ENCODE measurements around the gene TMED8.

Gene TMED8

DNA sequence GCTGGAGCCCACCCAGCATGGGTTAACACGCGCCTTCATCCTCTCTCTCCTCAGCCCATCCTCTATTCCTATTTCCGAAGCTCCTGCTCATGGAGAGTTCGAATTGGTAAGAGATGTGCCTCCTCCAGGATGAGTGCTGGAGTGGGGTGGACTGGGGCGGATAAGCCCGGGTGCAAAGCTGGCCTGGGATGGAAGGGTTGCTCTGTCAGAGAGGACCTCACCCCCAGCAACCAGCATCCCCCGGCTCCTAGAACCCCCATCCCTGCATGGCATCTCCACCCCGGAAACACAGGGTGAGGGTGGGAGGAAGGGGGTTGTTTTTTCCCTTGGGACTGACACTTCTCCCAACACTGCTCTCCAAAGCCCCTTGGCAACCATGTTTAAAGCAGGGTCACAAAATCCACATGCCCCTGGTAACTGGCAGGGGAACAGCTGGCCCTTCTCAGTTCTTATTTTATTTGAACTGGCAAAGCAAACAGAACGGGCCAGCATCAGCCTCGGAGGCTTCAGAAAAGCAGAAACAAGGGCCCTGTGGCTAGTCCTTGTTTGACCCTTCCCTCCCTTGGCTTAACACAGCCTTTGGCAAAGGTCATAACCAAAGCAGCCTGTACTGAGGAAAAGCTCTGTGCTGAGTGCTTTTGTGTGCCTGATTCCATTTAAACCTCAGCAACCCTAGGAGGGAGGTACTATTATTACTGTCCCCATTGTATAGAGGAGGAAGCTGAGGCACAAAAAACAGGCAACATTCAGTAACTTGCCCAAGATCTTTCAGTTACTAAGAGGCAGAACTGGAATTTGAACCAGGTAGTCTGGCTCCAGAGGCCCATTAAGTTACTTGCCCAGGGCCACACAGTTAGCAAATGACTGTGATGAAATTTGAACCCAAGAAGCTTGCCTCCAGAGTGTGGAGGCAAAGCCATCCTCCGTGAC is 51.8 kb downstream of the TMED8 start:
- H3K4me3 ChIP-seq (ENCODE audit: low read depth in 1 of 2, low read length in 2 of 2) = no peak overlapping the region
- DNase-seq (no peak), ATAC-seq (ENCODE audit: insufficient read depth, low read depth) (no peak)
- H2AFZ ChIP-seq (ENCODE audit: low read depth, low read length) = no peak overlapping the region
- no peak overlapping the region for H3K27ac ChIP-seq (ENCODE audit: low read length)
- peaks cover 13% of the 10 kb centered on the region for H3K4me1 ChIP-seq (ENCODE audit: insufficient read depth, low read length)
- no peaks in the 10 kb centered on the region for H3K27me3 ChIP-seq (ENCODE audit: insufficient read depth, low read length, poor library complexity)
- no peaks in the 10 kb centered on the region for H4K20me1 ChIP-seq (ENCODE audit: insufficient read depth, low read length)
- H3K4me2 ChIP-seq (ENCODE audit: insufficient read depth, low read length) = no peak overlapping the region
- H3K9ac ChIP-seq (ENCODE audit: low read depth, low read length) = no peak overlapping the region
- H3K9me3 ChIP-seq (ENCODE audit: insufficient read depth, low read length, severe bottlenecking) = no peaks in the 10 kb centered on the region
- H3K79me2 ChIP-seq (ENCODE audit: insufficient read depth, low read length) = peaks cover 9% of the 10 kb centered on the region
- TF ChIP-seq, protein P1, sequence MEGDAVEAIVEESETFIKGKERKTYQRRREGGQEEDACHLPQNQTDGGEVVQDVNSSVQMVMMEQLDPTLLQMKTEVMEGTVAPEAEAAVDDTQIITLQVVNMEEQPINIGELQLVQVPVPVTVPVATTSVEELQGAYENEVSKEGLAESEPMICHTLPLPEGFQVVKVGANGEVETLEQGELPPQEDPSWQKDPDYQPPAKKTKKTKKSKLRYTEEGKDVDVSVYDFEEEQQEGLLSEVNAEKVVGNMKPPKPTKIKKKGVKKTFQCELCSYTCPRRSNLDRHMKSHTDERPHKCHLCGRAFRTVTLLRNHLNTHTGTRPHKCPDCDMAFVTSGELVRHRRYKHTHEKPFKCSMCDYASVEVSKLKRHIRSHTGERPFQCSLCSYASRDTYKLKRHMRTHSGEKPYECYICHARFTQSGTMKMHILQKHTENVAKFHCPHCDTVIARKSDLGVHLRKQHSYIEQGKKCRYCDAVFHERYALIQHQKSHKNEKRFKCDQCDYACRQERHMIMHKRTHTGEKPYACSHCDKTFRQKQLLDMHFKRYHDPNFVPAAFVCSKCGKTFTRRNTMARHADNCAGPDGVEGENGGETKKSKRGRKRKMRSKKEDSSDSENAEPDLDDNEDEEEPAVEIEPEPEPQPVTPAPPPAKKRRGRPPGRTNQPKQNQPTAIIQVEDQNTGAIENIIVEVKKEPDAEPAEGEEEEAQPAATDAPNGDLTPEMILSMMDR (IDR thresholded peaks at IDR 0.05; ENCODE audit: borderline replicate concordance, extremely low read depth, low read length, poor library complexity, severe bottlenecking) = no peak
- TF ChIP-seq EZH2 (IDR thresholded peaks at IDR 0.05; ENCODE audit: borderline replicate concordance, low read depth, low read length, severe bottlenecking) = no peak
- H3K36me3 ChIP-seq (ENCODE audit: insufficient read depth, low read length) = no peaks in the 10 kb centered on the region

DNA sequence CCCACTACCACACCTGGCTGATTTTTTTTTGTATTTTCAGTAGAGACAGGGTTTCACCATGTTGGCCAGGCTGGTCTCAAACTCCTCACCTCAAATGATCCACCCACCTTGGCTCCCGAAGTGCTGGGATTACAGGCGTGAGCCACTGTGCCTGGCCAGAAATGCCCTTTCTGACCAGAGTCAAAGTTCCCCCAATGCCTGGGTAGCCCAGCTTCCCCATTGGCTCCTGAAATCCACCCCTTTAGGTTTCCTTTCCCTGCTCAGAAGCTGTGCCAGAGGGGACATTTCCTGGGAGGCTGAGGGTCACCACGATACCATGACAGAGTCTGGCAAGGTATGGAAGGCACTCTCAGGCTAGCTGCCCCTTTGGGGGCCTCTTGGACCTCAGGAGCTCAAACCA is 52.6 kb downstream of the TMED8 start:
- Histone ChIP-seq H4K20me1 (ENCODE audit: insufficient read depth, low read length) (0 out of 2 replicates have a peak, but pooled peaks cover 2% of the 10 kb centered on the region), H3K36me3 (ENCODE audit: insufficient read depth, low read length) (no peaks in the 10 kb centered on the region), H2AFZ (ENCODE audit: low read depth, low read length) (no peak overlapping the region), H3K79me2 (ENCODE audit: insufficient read depth, low read length) (peaks cover 12% of the 10 kb centered on the region), H3K4me3 (ENCODE audit: low read depth in 1 of 2, low read length in 2 of 2) (no peak overlapping the region), H3K4me2 (ENCODE audit: insufficient read depth, low read length) (no peak overlapping the region), H3K4me1 (ENCODE audit: insufficient read depth, low read length) (peaks cover 21% of the 10 kb centered on the region), H3K27ac (ENCODE audit: low read length) (no peak overlapping the region), H3K27me3 (ENCODE audit: insufficient read depth, low read length, poor library complexity) (no peaks in the 10 kb centered on the region), H3K9me3 (ENCODE audit: insufficient read depth, low read length, severe bottlenecking) (no peaks in the 10 kb centered on the region), H3K9ac (ENCODE audit: low read depth, low read length) (no peak overlapping the region)
- ATAC-seq (ENCODE audit: insufficient read depth, low read depth) = no peak
- no peak for TF ChIP-seq EZH2 (IDR thresholded peaks at IDR 0.05; ENCODE audit: borderline replicate concordance, low read depth, low read length, severe bottlenecking)
- TF ChIP-seq, protein P1 (IDR thresholded peaks at IDR 0.05; ENCODE audit: borderline replicate concordance, extremely low read depth, low read length, poor library complexity, severe bottlenecking) = no peak
- no peak for DNase-seq

DNA sequence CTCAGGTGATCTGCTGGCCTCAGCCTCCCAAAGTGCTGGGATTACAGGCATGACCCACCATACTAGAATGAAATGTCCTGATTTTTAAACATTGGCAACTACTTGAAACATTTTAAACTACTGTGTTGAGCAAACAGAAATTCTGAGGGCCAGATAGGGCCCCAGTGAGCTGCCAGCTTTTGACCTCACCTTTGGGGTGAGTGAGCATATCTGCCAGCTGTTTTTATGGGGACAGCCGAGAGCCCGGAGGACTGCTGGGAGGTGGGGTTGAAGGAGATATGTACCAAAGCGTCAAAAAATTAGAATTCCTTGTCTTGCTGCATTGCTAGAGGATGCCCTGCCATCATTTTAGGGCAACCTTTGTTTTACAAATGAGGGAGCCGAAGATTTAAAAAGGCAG is 53.3 kb downstream of the TMED8 start:
- no peaks in the 10 kb centered on the region for H3K36me3 ChIP-seq (ENCODE audit: insufficient read depth, low read length)
- H3K9me3 ChIP-seq (ENCODE audit: insufficient read depth, low read length, severe bottlenecking) = no peaks in the 10 kb centered on the region
- H3K79me2 ChIP-seq (ENCODE audit: insufficient read depth, low read length) = peaks cover 16% of the 10 kb centered on the region
- no peaks in the 10 kb centered on the region for H3K27me3 ChIP-seq (ENCODE audit: insufficient read depth, low read length, poor library complexity)
- ATAC-seq (ENCODE audit: insufficient read depth, low read depth) (no peak), DNase-seq (no peak)
- H3K27ac ChIP-seq (ENCODE audit: low read length) = no peak overlapping the region
- H2AFZ ChIP-seq (ENCODE audit: low read depth, low read length) = no peak overlapping the region
- H3K9ac ChIP-seq (ENCODE audit: low read depth, low read length) = no peak overlapping the region
- no peak for TF ChIP-seq EZH2 (IDR thresholded peaks at IDR 0.05; ENCODE audit: borderline replicate concordance, low read depth, low read length, severe bottlenecking)
- TF ChIP-seq, protein P1 (IDR thresholded peaks at IDR 0.05; ENCODE audit: borderline replicate concordance, extremely low read depth, low read length, poor library complexity, severe bottlenecking) = no peak
- H4K20me1 ChIP-seq (ENCODE audit: insufficient read depth, low read length) = 0 out of 2 replicates have a peak, but pooled peaks cover 5% of the 10 kb centered on the region
- no peak overlapping the region for H3K4me3 ChIP-seq (ENCODE audit: low read depth in 1 of 2, low read length in 2 of 2)
- H3K4me1 ChIP-seq (ENCODE audit: insufficient read depth, low read length) = peaks cover 25% of the 10 kb centered on the region
- no peak overlapping the region for H3K4me2 ChIP-seq (ENCODE audit: insufficient read depth, low read length)

All from DND-41 (cell line).